Measurements from ENCODE around the gene IL1RL1. TPM values are rescaled to one million over a fixed set of nuclear protein-coding genes. Genes with fewer than 3 reads are reported as not detected.

The IL1RL1 gene
- total RNA-seq, 2 experiments from 2014 or later = not detected

DNA sequence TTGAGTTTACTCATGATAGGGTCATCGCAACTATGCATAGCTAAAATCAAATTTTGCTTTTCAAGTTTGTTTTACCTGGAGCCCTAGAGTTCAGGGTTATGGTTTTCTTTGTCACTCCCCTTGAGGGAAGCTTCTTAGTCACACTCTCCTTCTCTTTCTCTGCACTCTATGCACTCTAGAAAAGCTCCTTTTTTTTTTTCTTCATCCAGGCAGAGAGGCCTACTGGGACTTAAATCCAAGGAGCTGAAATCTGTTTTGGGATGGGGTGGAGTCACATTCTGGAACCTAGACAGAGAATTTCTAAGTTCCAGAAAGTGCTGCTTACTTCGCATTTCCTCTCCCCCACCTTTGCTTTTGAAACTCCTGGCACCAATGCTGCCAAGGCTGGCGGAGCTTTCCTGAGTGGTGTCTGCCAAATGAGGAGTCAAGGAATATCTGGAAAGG is 25.2 kb downstream of the IL1RL1 start:
- no peak for DNase-seq (ENCODE audit: low spot score)
- H4K20me1 ChIP-seq (ENCODE audit: insufficient read depth, low read length) = no peaks in the 10 kb centered on the region
- ChIA-PET CTCF (ENCODE audit: unreplicated experiment) (no interaction called here), POLR2A (no interaction called here)
- intact Hi-C loops (cut with micrococcal nuclease; ENCODE audit: unreplicated experiment) = no loop called here
- TF ChIP-seq, protein P1, sequence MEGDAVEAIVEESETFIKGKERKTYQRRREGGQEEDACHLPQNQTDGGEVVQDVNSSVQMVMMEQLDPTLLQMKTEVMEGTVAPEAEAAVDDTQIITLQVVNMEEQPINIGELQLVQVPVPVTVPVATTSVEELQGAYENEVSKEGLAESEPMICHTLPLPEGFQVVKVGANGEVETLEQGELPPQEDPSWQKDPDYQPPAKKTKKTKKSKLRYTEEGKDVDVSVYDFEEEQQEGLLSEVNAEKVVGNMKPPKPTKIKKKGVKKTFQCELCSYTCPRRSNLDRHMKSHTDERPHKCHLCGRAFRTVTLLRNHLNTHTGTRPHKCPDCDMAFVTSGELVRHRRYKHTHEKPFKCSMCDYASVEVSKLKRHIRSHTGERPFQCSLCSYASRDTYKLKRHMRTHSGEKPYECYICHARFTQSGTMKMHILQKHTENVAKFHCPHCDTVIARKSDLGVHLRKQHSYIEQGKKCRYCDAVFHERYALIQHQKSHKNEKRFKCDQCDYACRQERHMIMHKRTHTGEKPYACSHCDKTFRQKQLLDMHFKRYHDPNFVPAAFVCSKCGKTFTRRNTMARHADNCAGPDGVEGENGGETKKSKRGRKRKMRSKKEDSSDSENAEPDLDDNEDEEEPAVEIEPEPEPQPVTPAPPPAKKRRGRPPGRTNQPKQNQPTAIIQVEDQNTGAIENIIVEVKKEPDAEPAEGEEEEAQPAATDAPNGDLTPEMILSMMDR (conservative IDR thresholded peaks at IDR 0.05; ENCODE audit: low read length) = no peak
- TF ChIP-seq EZH2phosphoT487 (IDR thresholded peaks at IDR 0.05; ENCODE audit: borderline replicate concordance, low read depth, low read length) = no peak
- no peaks in the 10 kb centered on the region for H3K36me3 ChIP-seq (ENCODE audit: insufficient read depth, low read length)
- H3K79me2 ChIP-seq (ENCODE audit: insufficient read depth, low read depth, low read length) = no peaks in the 10 kb centered on the region
- H2AFZ ChIP-seq (ENCODE audit: low read length) = no peak overlapping the region
- H3K27ac ChIP-seq (ENCODE audit: low read depth, low read length, poor library complexity, severe bottlenecking) = no peak overlapping the region
- no TSS peak for BruUV-seq (replicated peaks)
- H3K9me3 ChIP-seq (ENCODE audit: low read length) = no peaks in the 10 kb centered on the region
- H3K9me2 ChIP-seq (ENCODE audit: insufficient read depth, low read length) = no peaks in the 10 kb centered on the region
- H3K4me1 ChIP-seq (ENCODE audit: insufficient read depth, low read length, poor library complexity, severe bottlenecking) = no peaks in the 10 kb centered on the region
- H3K4me3 ChIP-seq (ENCODE audit: low read depth, low read length, poor library complexity, severe bottlenecking) = no peak overlapping the region
- no peak overlapping the region for H3K4me2 ChIP-seq (ENCODE audit: low read length)

DNA sequence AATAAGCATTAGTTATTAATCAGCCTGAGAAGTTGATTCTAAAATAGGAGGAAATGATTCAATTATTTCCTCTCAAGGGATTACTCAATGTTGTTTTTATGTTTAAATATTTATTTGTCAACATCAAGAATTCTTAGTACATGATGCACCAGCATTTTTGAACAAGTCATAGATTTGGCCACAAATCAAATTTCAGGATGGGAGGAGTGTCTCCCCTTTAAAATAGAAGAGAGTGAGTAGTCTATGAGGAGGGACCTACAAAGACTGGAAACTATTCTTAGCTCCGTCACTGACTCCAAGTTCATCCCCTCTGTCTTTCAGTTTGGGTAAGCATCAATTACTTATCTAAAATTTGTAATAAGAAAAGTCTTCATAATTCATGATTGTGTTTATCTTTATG is 25.6 kb downstream of the IL1RL1 start:
- no peaks in the 10 kb centered on the region for H3K4me1 ChIP-seq (ENCODE audit: insufficient read depth, low read length, poor library complexity, severe bottlenecking)
- intact Hi-C loops (cut with micrococcal nuclease; ENCODE audit: unreplicated experiment) = no loop called here
- BruUV-seq (replicated peaks) = no TSS peak
- no peaks in the 10 kb centered on the region for H3K9me3 ChIP-seq (ENCODE audit: low read length)
- H3K4me2 ChIP-seq (ENCODE audit: low read length) = no peak overlapping the region
- H3K9me2 ChIP-seq (ENCODE audit: insufficient read depth, low read length) = no peaks in the 10 kb centered on the region
- no peaks in the 10 kb centered on the region for H3K36me3 ChIP-seq (ENCODE audit: insufficient read depth, low read length)
- POLR2A ChIA-PET = no interaction called here
- H2AFZ ChIP-seq (ENCODE audit: low read length) = no peak overlapping the region
- CTCF ChIA-PET (ENCODE audit: unreplicated experiment) = no interaction called here
- no peak for TF ChIP-seq EZH2phosphoT487 (IDR thresholded peaks at IDR 0.05; ENCODE audit: borderline replicate concordance, low read depth, low read length)
- TF ChIP-seq, protein P1 (conservative IDR thresholded peaks at IDR 0.05; ENCODE audit: low read length) = no peak
- no peak overlapping the region for H3K4me3 ChIP-seq (ENCODE audit: low read depth, low read length, poor library complexity, severe bottlenecking)
- H4K20me1 ChIP-seq (ENCODE audit: insufficient read depth, low read length) = no peaks in the 10 kb centered on the region
- H3K27ac ChIP-seq (ENCODE audit: low read depth, low read length, poor library complexity, severe bottlenecking) = no peak overlapping the region
- no peak for DNase-seq (ENCODE audit: low spot score)
- no peaks in the 10 kb centered on the region for H3K79me2 ChIP-seq (ENCODE audit: insufficient read depth, low read depth, low read length)

DNA sequence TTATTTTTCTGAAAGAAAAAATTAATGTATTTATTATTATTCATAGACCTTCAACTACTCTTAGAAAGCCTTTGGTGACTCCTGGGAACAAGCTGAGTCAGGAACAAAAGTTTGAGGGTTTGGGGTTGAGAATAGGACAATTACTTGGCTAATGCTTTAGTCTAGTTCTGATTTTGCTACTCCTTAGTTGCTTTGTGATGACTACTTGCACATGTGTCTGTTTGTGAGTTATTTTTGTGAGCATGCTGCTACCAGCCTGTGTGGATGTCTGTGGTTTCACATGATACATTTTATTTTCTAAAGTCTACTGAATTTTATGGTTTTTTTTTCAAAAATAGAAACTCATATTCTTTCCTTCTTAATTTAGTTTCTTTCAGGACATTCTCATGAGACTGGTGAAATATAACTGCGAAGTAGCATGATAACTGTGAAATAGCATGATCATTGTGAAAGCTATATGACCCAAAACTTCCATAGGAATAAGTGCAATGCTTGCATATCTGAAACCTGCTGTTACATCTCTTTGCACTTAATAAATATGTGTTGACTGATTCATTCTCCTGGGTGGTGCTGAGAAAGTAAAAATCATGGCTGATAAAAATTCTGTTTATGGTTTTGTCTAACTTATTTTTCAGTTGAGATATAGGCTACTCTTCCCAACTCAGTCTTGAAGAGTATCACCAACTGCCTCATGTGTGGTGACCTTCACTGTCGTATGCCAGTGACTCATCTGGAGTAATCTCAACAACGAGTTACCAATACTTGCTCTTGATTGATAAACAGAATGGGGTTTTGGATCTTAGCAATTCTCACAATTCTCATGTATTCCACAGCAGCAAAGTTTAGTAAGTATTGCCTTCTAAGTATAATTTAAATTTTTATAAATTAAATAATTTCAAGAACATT is 26.4 kb downstream of the IL1RL1 start:
- TF ChIP-seq, protein P1 (conservative IDR thresholded peaks at IDR 0.05; ENCODE audit: low read length) = no peak
- TF ChIP-seq EZH2phosphoT487 (IDR thresholded peaks at IDR 0.05; ENCODE audit: borderline replicate concordance, low read depth, low read length) = no peak
- no peaks in the 10 kb centered on the region for H3K36me3 ChIP-seq (ENCODE audit: insufficient read depth, low read length)
- ChIA-PET POLR2A (no interaction called here), CTCF (ENCODE audit: unreplicated experiment) (no interaction called here)
- BruUV-seq (replicated peaks) = no TSS peak
- no peaks in the 10 kb centered on the region for H4K20me1 ChIP-seq (ENCODE audit: insufficient read depth, low read length)
- no peaks in the 10 kb centered on the region for H3K4me1 ChIP-seq (ENCODE audit: insufficient read depth, low read length, poor library complexity, severe bottlenecking)
- no peaks in the 10 kb centered on the region for H3K9me3 ChIP-seq (ENCODE audit: low read length)
- H3K4me3 ChIP-seq (ENCODE audit: low read depth, low read length, poor library complexity, severe bottlenecking) = no peak overlapping the region
- no peak for DNase-seq (ENCODE audit: low spot score)
- H3K27ac ChIP-seq (ENCODE audit: low read depth, low read length, poor library complexity, severe bottlenecking) = no peak overlapping the region
- intact Hi-C loops (cut with micrococcal nuclease; ENCODE audit: unreplicated experiment) = no loop called here
- H3K4me2 ChIP-seq (ENCODE audit: low read length) = no peak overlapping the region
- H3K79me2 ChIP-seq (ENCODE audit: insufficient read depth, low read depth, low read length) = no peaks in the 10 kb centered on the region
- H2AFZ ChIP-seq (ENCODE audit: low read length) = no peak overlapping the region
- H3K9me2 ChIP-seq (ENCODE audit: insufficient read depth, low read length) = no peaks in the 10 kb centered on the region
